ENCODE results near the gene CDH23.
A peak's percentile ranks its signal among the peaks of the same experiment; 100 is the strongest.

Gene CDH23

DNA sequence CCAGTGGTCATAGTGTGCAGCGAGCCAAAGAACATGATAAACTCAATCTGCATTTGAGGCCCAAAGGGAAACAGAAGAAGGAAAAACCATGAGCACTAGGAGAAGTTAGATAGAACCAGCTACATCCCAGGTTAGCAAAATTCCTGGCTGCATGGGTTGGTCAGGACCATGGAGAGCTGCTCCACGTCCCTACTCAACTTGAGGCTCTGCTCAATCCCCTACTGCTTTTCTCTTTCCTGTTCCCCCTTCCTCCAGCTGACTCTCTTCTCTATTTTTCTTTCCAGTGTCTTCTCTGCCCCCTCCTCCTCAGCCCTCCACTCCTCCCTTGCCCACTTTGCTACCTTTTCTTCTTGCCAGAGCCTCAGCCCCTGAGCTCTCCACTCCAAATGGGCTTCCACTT, 398.5 kb downstream of the CDH23 start:
- peak; percentile 78 for DNase-seq
- Mint-ChIP-seq H3K9me3 (no peaks in the 10 kb centered on the region), H3K27ac (no peak overlapping the region), H3K27me3 (ENCODE audit: low read depth, poor library complexity) (peaks cover 20% of the 10 kb centered on the region), H3K36me3 (ENCODE audit: low read depth) (no peaks in the 10 kb centered on the region), H3K4me1 (no peaks in the 10 kb centered on the region), H3K4me3 (no peak overlapping the region)
- TF ChIP-seq, protein P1, sequence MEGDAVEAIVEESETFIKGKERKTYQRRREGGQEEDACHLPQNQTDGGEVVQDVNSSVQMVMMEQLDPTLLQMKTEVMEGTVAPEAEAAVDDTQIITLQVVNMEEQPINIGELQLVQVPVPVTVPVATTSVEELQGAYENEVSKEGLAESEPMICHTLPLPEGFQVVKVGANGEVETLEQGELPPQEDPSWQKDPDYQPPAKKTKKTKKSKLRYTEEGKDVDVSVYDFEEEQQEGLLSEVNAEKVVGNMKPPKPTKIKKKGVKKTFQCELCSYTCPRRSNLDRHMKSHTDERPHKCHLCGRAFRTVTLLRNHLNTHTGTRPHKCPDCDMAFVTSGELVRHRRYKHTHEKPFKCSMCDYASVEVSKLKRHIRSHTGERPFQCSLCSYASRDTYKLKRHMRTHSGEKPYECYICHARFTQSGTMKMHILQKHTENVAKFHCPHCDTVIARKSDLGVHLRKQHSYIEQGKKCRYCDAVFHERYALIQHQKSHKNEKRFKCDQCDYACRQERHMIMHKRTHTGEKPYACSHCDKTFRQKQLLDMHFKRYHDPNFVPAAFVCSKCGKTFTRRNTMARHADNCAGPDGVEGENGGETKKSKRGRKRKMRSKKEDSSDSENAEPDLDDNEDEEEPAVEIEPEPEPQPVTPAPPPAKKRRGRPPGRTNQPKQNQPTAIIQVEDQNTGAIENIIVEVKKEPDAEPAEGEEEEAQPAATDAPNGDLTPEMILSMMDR (IDR thresholded peaks at IDR 0.05), result no peak

DNA sequence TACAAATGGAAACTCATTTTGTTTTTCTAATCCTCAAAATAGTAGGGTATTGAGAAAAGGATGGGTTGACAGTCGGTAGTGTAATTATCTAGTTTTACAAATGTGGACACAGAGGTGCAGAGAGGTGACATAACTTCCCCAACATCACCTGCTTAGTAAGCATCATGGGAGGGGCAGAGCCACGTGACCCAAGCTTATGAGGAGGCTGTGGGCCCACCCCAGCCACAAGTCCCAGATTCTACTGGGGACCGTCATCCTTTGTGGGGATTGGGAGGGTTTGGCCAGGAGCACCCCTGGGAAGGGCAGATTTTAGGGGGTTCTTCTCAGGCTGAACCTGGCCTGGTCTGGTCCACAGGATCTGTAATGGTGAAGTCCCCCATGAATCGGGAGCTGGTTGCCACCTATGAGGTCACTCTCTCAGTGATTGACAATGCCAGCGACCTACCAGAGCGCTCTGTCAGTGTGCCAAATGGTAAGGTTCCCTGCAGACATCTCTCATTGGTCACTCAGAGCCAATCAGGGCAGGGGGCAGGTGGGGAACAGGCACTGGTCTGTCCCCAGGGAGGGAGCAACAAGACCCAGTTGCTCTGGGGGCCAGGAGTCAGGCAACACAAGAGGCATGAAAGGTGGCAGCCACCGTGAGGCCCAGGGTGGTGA, 400.2 kb downstream of the CDH23 start:
- Mint-ChIP-seq H3K4me1 (no peaks in the 10 kb centered on the region), H3K9me3 (no peaks in the 10 kb centered on the region), H3K4me3 (no peak overlapping the region), H3K27ac (no peak overlapping the region), H3K36me3 (ENCODE audit: low read depth) (no peaks in the 10 kb centered on the region), H3K27me3 (ENCODE audit: low read depth, poor library complexity) (peaks cover 14% of the 10 kb centered on the region)
- TF ChIP-seq, protein P1 (IDR thresholded peaks at IDR 0.05), result no peak
- DNase-seq, result no peak

DNA sequence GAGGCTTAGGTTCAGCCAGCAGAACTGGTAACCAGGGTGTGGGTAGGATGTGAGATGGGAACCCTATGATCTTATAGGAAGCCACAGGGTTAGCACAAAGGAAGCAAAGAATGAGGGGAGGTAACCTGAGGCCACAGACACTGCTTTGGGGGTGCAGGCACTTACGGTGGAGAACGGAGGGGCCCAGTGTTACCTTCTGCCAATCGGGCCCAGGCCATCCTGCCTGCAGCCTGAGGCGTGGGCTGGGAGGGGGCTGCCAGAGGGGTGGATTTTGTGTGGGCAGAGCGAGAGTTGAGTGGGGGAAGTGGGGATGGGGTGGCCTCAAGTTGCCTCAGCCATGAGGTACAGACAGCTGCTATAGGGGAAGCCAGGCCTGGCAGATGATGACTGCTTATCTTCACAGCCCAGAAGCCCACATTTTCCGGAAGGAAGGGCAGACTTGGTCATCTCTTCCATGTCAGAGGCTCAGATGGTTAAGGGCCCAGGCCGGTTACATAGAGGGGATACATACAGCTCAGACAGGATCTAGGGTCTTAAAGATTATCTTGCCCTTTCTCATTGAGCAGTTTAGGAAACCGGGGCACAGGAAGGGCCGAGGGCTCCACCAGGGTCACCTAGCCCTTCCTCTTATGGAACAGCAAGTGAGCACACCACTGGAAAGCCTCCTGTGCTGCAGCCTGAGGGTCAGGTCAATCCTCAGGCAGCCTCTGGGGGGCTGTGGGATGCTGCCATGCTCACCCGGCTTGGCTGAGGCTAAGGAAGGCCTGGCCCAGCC, 401.0 kb downstream of the CDH23 start:
- no peaks in the 10 kb centered on the region for H3K36me3 Mint-ChIP-seq (ENCODE audit: low read depth)
- no peak overlapping the region for H3K4me3 Mint-ChIP-seq
- H3K27me3 Mint-ChIP-seq (ENCODE audit: low read depth, poor library complexity), result peaks cover 21% of the 10 kb centered on the region
- no peak overlapping the region for H3K27ac Mint-ChIP-seq
- H3K9me3 Mint-ChIP-seq, result no peaks in the 10 kb centered on the region
- no peak for DNase-seq
- TF ChIP-seq, protein P1 (IDR thresholded peaks at IDR 0.05), result no peak
- H3K4me1 Mint-ChIP-seq, result no peaks in the 10 kb centered on the region

DNA sequence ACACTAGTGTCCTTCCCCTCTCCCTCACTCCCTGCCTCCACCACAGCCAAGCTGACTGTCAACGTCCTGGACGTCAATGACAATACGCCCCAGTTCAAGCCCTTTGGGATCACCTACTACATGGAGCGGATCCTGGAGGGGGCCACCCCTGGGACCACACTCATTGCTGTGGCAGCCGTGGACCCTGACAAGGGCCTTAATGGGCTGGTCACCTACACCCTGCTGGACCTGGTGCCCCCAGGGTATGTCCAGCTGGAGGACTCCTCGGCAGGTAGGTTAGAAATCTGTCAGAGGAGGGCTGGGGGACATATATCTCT, 401.5 kb downstream of the CDH23 start:
- H3K4me3 Mint-ChIP-seq, result no peak overlapping the region
- no peaks in the 10 kb centered on the region for H3K4me1 Mint-ChIP-seq

DNA sequence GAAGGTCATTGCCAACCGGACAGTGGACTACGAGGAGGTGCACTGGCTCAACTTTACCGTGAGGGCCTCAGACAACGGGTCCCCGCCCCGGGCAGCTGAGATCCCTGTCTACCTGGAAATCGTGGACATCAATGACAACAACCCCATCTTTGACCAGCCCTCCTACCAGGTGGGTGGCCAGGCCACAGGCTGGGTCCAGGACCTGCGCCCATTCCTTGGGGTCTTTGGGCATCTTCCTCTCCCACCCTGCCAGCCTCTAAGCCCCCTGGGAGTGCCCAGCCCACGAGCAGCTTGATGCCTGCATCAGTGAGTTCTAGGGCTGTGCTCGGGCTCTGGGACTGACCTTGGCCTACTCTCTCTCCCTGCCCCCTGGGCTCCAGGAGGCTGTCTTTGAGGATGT, 402.4 kb downstream of the CDH23 start:
- no peak overlapping the region for H3K4me3 Mint-ChIP-seq
- H3K9me3 Mint-ChIP-seq, result no peaks in the 10 kb centered on the region
- no peak overlapping the region for H3K27ac Mint-ChIP-seq

More for the DNA sequence above, 401.5 kb downstream of the CDH23 start:
- TF ChIP-seq, protein P1 (IDR thresholded peaks at IDR 0.05), result no peak
- Mint-ChIP-seq H3K27me3 (ENCODE audit: low read depth, poor library complexity) (peaks cover 19% of the 10 kb centered on the region), H3K27ac (no peak overlapping the region), H3K36me3 (ENCODE audit: low read depth) (no peaks in the 10 kb centered on the region), H3K9me3 (no peaks in the 10 kb centered on the region)
- no peak for DNase-seq

More for the DNA sequence above, 402.4 kb downstream of the CDH23 start:
- H3K36me3 Mint-ChIP-seq (ENCODE audit: low read depth), result no peaks in the 10 kb centered on the region
- no peaks in the 10 kb centered on the region for H3K4me1 Mint-ChIP-seq
- TF ChIP-seq, protein P1 (IDR thresholded peaks at IDR 0.05), result no peak
- no peak for DNase-seq
- peaks cover 19% of the 10 kb centered on the region for H3K27me3 Mint-ChIP-seq (ENCODE audit: low read depth, poor library complexity)
